Body of pancreas (tissue), 4 donors: ENCODE results near the gene PARK7. TPM values are rescaled to one million over a fixed set of nuclear protein-coding genes. Genes with fewer than 3 reads are reported as not detected.
A peak's percentile ranks its signal among the peaks of the same experiment; 100 is the strongest.

Source experiments
- ATAC-seq: fragments of 150-250 bp; one replicate; pipeline ENCODE4 v1.9.1; 2016
- DNase-seq, 4 donors: peaks; one replicate each; pipeline ENCODE4 v3.0.0-alpha.2; 2019
- H3K27ac ChIP-seq, 4 donors: fragments of 200-600 bp; sonication (generic); 1 replicate in 3 of 4; 2 replicates in 1 of 4; pipeline versions ENCODE4 v1.5.1 to v1.6.1; 2016 to 2019; ENCODE audit warnings: mild to moderate bottlenecking in 1 of 4, mixed read lengths in 1 of 4, moderate library complexity in 1 of 4
- H3K27me3 ChIP-seq, 2 donors: fragments of 200-600 bp; sonication (generic); one replicate each; pipeline ENCODE4 v1.6.0; 2016; ENCODE audit warnings: mild to moderate bottlenecking in 1 of 2
- H3K36me3 ChIP-seq, 2 donors: fragments of 200-600 bp; sonication (generic); replicated peaks in 1 of 2; 2 replicates each; pipeline ENCODE4 v1.5.1; 2016; ENCODE audit warnings: low read depth in 2 of 2; ENCODE audit not compliant: insufficient read depth in 1 of 2
- H3K4me1 ChIP-seq: fragments of 200-600 bp; sonication (generic); one replicate; pipeline ENCODE4 v1.6.0; 2016
- H3K4me3 ChIP-seq, 2 donors: fragments of 200-600 bp; sonication (generic); 1 replicate in 1 of 2; 2 replicates in 1 of 2; pipeline ENCODE4 v1.5.1; 2016 to 2019
- H3K9me3 ChIP-seq, 3 donors: fragments of 200-600 bp; sonication (generic); 1 replicate in 2 of 3; 2 replicates in 1 of 3; pipeline ENCODE4 v1.5.1; 2016
- CTCF ChIP-seq, 7 experiments: fragments of 450-650 bp in 4 of 7; fragments of 200-600 bp in 3 of 7; sonication (generic) in 3 of 7; IDR thresholded peaks; one replicate each; pipeline ENCODE4 v1.5.1; 2016 to 2019; ENCODE audit warnings: antibody characterized with exemption in 7 of 7
- POLR2A ChIP-seq, 3 donors: fragments of 450-650 bp; IDR thresholded peaks; one replicate each; pipeline ENCODE4 v1.6.1; 2016; ENCODE audit warnings: antibody characterized with exemption in 3 of 3, mild to moderate bottlenecking in 2 of 3
- WGBS, 2 donors: methylation state at CpG; one replicate each; pipeline ENCODE4 v1.1.5; 2017; 5-methylcytosine and 5-hydroxymethylcytosine counted together
- intact Hi-C: fragments of 100-400 bp; cut with DNase I; formaldehyde crosslinking; loops from one replicate; pipeline ENCODE4 v1.15.1; 2023
- total RNA-seq, 2 donors: library from RNA; depleted of rRNA; stranded (reverse); fragments of >200 nt; gene quantifications; one replicate each; pipeline ENCODE4 v1.1.0, GENCODE V29; 2016

The PARK7 gene
- total RNA-seq, 2 donors from 2014 or later, result 88.3 to 110 TPM

GRCh38 chr1:7995437-7995836 lies 33.9 kb downstream of the PARK7 start:
- ATAC-seq, result no peak
- H3K4me1 ChIP-seq, result no peaks in the 10 kb centered on the region
- H3K9me3 ChIP-seq, result no peaks in the 10 kb centered on the region
- H3K27me3 ChIP-seq, result no peaks in the 10 kb centered on the region
- no peaks in the 10 kb centered on the region for H3K36me3 ChIP-seq
- no peak overlapping the region for H3K27ac ChIP-seq
- TF ChIP-seq POLR2A (IDR thresholded peaks at IDR 0.05) (no peak), CTCF (IDR thresholded peaks at IDR 0.05) (no peak)
- intact Hi-C loops, result no loop called here
- no peak for DNase-seq
- 87 to 95% methylated on average over 5 of the region's 5 CpGs for WGBS, 2 donors
- no peak overlapping the region for H3K4me3 ChIP-seq

- no peak for TF ChIP-seq POLR2A (IDR thresholded peaks at IDR 0.05)
- TF ChIP-seq CTCF (IDR thresholded peaks at IDR 0.05), result no peak
- intact Hi-C loops, result no loop called here
- H3K4me3 ChIP-seq, result no peak overlapping the region
- DNase-seq (peak in 1 of 4 donors; percentile 24), ATAC-seq (no peak)
- no peaks in the 10 kb centered on the region for H3K27me3 ChIP-seq
- H3K4me1 ChIP-seq, result peaks cover 27% of the 10 kb centered on the region
- WGBS, 2 donors, result 88 to 90% methylated on average over 6 of the region's 6 CpGs
- H3K27ac ChIP-seq, result peak overlapping the region in 1 of 4 donors; percentile 6
- H3K9me3 ChIP-seq, result no peaks in the 10 kb centered on the region
- H3K36me3 ChIP-seq, result no peaks in the 10 kb centered on the region
Observed at GRCh38 chr1:8002329-8002910, 40.9 kb downstream of the PARK7 start.

GRCh38 chr1:8002921-8003320 lies 41.4 kb downstream of the PARK7 start:
- TF ChIP-seq POLR2A (IDR thresholded peaks at IDR 0.05) (no peak), CTCF (IDR thresholded peaks at IDR 0.05) (no peak)
- WGBS, 2 donors, result 88 to 93% methylated on average over 4 of the region's 4 CpGs
- Histone ChIP-seq H3K4me3 (no peak overlapping the region), H3K27ac (no peak overlapping the region), H3K9me3 (no peaks in the 10 kb centered on the region), H3K27me3 (no peaks in the 10 kb centered on the region), H3K4me1 (peaks cover 27% of the 10 kb centered on the region), H3K36me3 (no peaks in the 10 kb centered on the region)
- DNase-seq, result peak in 1 of 4 donors; percentile 4
- intact Hi-C loops, result no loop called here
- no peak for ATAC-seq

- Histone ChIP-seq H3K4me1 (peaks cover 27% of the 10 kb centered on the region), H3K9me3 (no peaks in the 10 kb centered on the region), H3K4me3 (no peak overlapping the region), H3K27me3 (no peaks in the 10 kb centered on the region), H3K27ac (peak overlapping the region in 3 of 4 donors; percentile 68 to 78 (median 74)), H3K36me3 (peaks cover 0 to 2% of the 10 kb centered on the region in 2 donors)
- intact Hi-C loops, result no loop called here
- 80 to 93% methylated on average over 6 of the region's 6 CpGs for WGBS, 2 donors
- no peak for ATAC-seq
- TF ChIP-seq POLR2A (IDR thresholded peaks at IDR 0.05), result no peak
- TF ChIP-seq CTCF (IDR thresholded peaks at IDR 0.05), result no peak
- DNase-seq, result peak in 1 of 4 donors; percentile 6
Observed at GRCh38 chr1:8003438-8004112, 42.1 kb downstream of the PARK7 start.
